Stimulated activated CD4-positive, alpha-beta T cell treated with anti-CD3 and anti-CD28 coated beads, Interleukin-12 subunit alpha, Interleukin-12 subunit beta, amount 100 ng/mL, for 48 hours (primary cell): Measurements from ENCODE around the gene TRIM41.
"Not testable (repeated sequence)": the region's sequence is repeated elsewhere in the genome, so short reads cannot be mapped to it uniquely, and the experiment has no call there.

Experiments
- DNase-seq, 3 donors: peaks; one replicate each; pipeline ENCODE4 v3.0.0-alpha.2; 2020; ENCODE audit warnings: low read depth in 2 of 3, low spot score in 1 of 3

The TRIM41 gene

DNA sequence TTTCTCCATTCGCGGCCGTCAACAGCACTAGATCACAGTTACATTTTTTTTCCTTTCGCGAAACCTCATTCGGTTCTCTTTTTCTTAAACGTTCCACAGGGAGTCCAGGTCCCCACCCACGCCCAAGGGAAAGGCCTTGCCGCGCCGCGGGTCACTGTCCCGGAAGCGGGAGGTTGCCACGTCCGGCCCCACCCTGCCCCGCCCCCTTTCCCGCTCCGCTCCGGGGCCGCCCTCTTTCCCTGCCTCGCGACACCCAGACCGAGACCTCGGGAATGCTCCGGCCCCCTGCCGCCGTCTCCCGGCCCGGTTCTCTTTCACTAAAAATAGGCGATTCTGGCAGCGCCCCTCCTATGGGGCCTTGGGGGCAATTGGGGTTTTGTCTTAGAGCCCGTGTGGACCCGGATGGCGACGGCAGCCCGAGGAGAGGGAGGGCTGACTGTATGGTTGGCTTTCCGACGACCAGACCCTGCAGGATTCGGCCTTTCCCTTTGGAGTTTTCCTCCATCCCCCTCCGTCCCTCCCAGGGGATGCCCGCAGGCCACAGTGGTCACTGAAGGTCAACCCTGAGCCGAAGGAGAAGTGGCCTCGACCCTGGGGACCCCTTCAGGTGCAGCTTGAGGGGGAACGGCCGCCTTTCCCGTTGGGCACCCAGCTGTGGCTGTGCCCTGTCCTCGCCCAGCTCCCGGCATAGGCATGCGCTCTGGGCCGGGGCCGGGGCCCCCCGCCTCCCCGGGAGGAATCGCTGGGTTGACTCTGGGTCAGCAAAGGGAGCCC lies 23.4 kb downstream of the TRIM41 start:
- DNase-seq, result peak; percentile 74 to 87 (median 76)

DNA sequence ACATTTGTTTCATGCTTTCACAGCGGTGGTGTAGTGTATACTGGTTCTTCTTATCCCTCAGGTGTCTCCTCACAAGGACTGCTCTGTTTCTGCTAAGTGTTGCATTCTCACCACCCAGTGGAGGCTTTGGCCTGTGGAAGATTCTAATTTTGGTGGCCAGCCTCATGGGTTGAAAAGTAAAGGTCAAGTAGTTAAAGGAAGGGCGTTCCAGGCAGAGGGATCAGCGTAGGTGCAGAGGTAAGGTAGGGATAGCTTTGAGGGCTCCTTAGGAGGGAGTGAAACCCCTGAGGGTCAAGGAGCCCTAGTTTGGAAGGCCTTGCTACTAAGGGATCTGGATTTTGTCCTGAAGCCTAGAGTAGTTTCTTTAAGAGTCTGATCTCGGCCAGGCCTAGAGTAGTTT lies 25.2 kb downstream of the TRIM41 start:
- no peak for DNase-seq

DNA sequence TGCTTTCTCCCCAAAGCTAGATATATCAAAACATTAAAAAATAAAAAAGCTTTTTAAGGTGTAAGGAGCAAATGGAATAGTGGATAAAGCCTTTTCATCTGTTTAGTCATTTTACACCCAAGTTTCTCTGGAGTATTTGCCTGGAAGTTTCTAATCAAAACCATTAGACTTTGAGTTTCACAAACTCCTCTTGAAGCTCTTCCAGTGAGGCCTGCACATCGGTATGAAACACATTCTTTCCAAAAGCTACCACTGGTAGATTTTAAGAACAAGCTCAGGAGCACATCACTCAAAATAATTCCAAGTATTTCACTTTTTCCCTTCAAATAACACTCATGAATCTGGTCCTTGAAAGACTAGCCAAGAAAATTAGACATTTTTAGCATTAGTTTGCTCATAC lies 32.2 kb downstream of the TRIM41 start:
- no peak for DNase-seq

DNA sequence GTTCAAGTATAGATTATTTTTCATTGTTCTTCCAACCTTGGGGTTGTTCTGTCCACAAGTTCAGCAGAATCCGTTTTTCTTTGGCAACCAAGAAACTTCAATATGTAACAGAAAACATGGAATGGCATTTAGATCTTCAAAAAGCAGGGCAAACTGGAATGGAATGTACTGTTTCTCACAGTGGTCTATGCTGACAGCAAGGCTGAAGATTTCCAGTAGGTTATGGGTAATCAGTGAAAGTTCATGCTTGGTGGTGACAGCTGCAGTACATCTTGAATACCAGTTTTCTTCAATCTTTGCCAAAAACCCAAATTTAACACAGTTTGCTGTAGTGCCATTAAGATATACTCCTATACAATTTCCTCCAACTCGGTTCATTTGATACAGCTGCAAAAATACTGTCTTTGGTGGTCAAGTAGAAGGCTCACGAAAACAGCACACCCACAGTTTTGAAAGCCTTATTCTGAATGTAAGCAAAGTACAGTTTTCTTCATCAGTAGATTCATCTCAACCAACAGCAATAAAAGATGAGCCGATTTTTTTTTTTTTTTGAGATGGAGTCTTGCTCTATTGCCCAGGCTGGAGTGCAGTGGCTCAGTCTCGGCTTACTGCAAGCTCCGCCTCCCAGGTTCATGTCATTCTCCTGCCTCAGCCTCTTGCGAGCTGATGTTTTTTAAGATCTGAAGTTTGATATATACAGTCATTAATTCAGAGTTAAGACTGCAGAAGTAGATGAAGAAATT lies 32.9 kb downstream of the TRIM41 start:
- no peak for DNase-seq

DNA sequence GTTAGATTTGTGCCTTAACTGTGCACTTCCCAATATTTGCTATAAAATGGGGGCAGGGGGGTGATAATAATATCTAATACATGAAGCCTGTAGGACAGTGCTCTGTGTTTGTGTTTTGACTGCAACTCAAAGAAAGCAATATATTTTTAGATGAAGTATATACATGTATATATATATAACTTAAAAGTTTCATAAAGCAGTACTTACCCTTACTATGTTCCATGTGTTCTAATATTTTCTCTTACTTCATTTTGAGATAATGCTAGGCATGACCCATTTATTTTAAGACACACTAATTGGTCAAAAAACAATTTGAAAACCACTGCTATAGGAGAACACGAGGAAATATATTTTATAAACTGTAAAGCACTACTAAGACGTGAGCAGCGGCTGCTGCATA lies 35.5 kb downstream of the TRIM41 start:
- no peak for DNase-seq

DNA sequence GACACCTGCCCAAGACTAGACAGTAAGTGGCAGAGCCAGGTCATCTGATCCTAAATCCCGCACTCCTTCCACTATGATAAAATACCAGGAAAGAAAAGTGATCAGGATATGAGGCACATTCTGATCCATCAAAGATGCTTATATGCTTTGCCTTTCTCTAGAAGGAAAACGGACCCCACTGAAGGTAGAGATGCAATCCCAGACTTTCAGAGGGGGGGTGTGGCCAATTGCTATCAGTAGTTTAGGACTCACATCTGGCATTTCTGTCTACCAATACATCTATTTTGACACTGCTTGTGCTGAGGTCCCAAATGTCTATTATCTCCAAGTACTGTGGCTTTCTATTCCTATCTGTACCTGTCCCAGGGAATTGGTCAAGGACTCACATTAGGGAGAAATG lies 36.2 kb downstream of the TRIM41 start:
- DNase-seq, result no peak

DNA sequence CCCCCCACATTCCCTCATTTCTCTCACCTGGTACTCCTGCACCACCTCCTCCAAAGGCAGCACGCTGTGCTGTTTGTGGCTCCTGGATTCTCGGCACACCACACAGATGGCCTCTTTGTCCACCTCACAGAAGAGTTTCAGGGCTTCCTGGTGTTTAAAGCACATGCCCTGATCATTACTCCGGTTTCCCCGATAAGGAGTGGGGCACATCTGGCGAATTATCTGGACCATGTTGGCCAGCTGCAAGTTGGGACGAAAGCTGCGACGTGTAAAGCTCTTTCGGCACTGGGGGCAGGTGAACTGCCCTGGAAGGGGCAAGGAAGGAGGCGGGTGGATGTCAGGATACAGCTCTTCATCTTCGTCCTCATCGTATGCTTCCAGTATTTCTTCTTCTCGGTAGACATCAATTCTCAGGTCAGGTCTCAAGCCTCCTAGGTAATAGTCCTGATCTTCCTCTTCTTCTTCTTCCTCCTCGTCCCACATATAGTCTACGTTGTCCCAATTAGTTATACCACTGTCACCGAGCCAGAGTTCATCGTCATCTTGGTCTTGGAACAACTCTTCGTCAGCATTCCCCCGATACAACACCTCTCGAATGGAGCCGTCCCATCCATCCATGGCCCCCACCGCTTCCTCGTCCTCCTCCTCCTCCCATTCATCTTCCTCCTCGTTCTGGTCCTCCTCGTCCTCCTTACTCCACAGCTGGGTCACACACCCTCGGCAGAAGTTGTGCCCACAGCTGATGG lies 37.1 kb downstream of the TRIM41 start:
- DNase-seq, result no peak

DNA sequence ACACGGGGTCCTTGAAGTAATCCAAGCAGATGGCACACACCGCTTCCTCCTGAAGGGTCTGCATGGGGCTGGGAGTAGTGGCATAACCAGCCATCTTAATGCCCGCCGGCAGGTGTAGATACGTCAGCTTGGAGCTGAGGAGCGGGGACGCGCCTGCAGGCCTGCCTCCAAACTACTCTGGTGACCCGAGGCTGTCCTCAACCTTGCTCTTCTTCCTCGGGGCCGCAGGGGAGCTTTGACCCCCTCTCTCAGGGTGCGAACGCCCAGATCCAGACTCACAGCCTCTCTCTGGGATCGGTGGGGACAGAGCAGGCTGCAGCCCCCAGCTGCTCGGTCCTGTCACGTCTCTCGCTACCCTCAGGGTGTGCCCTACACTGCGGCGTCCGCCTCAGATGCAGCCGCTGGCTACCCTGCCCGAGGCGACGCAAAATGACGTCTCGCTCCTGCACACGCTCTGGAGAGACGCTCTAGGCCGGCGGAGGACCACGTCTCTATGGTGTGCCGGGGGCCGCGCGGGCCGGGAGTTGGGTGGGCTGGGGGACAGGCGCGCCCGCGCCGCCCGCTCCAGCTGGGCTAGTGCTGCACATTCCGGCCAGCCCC lies 37.7 kb downstream of the TRIM41 start, which contains the start of gene TRIM52:
TSS of gene TRIM52 (minus strand) at position 424 of the 600 bp plus-strand sequence. CDS start at position 94, 330 bp downstream.
- peak; percentile 76 to 85 (median 85) for DNase-seq

DNA sequence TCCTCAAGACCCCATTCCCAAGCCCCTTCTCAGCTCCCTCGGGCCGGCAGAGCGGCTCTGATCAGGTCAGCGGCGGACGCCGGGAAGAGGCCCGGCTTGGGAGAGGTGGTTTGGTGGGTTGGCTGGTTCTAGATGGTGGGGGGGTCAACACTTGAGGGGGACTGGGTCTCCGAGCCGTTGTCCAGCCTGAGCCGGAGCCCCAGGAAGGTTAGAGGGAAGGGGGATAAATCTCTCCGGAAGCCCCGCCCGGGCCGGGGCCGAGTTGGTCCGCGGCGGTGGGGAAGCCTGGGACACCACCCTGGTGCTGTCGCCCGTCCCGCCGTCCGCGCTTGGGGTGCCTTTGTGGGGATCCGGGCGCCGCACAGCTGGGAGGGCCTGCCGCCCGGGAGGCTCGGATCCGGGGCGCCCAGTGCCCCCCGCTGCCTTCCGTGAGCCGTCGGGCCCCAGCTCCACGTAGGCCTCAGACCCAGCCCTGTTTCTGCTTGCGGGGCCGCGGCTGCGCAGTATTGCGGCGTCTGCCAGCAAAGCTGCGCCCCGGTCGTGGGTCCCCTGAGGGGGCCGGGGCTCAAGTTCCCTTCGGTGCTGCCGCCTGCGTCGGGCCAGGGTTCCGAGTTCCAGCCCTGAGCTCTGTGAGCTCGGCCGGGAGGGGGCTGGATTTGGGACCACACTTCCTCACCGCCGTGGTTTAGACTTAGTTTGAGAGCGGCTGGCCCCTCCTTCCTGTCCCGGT lies 38.4 kb downstream of the TRIM41 start:
- peak in 1 of 3 donors; percentile 44 for DNase-seq

DNA sequence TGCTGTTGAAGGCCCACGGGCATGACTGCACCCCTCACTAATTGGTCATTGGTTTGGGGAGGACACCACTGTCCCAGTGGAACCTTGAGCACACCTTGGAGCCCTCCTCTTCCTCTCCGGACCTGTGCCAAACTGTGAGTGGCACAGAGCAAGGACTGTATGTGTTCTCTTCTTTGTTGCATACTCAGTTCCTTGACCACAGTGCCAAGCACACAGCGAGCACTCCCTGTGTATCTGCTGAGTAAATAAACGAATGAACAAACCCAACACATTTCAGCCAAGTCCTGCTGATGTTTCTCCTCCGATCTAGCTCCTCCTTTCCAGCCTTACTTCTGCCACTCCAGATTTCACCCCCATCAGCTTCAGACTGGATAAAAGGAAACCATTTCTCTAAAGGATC lies 40.6 kb downstream of the TRIM41 start:
- DNase-seq, result no peak

DNA sequence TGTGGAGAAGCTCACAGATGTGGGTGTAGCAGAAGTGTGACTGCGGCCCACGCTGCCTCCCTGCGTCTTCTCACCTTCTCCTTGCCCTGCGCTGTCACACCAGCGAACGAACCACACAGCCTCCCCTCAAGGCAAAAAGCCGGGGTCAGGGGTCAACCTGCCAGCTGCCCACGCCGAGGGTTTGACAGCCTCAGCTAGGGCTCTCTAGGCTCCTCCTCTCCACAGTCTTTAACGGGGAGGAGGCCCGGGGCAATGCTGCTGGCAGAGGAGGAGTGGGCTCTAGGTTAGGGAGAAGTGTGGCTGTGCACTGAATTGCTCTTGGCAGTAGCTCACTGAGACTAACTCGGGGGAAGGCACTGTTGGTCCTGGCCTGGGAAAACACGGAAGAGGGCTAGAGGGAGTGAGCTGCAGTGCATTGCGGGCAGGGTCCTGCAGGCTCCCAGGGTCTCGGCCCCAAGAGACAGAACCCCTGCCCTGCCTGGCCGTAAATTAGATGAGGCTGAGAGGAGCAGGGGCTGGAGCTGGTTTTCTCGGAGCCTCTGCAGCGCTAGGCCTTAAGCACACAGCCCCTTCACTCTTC lies 42.1 kb downstream of the TRIM41 start:
- DNase-seq, result no peak

DNA sequence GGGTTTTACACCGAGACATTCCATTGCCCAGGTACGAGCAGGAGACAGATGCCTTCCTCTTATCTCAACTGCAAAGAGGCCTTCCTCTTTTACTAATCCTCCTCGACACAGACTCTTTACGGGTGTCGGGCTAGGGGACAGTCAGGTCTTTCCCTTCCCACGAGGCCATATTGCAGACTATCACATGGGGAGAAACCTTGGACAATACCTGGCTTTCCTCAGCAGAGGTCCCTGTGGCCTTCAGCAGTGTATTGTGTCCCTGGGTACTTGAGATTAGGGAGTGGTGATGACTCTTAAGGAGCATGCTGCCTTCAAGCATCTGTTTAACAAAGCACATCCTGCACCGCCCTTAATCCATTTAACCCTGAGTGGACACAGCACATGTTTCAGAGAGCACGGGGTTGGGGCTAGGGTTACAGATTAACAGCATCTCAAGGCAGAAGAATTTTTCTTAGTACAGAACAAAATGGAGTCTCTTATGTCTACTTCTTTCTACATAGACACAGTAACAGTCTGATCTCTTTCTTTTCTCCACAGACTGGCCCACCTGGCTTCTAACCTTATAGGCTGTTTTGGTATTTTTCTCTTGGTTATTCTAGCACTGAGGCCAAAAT lies 44.3 kb downstream of the TRIM41 start:
- DNase-seq, result not testable (repeated sequence)

DNA sequence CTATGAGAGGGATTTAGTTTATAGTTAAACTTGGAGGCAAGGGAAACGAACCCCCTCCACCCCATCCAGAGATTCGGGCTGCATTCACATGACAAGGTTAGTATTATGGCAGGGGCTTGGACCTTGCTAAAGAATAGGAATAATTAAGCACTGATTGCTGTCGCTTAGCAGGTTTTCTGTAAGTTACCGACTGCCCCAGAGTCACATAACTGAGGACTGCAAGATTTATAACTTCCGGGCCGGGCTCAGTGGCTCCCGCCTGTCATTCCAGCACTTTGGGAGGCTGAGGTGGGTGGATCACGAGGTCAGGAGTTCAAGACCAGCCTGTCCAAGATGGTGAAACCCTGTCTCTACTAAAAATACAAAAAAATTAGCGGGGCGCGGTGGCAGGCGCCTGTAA lies 44.8 kb downstream of the TRIM41 start:
- not testable (repeated sequence) for DNase-seq

DNA sequence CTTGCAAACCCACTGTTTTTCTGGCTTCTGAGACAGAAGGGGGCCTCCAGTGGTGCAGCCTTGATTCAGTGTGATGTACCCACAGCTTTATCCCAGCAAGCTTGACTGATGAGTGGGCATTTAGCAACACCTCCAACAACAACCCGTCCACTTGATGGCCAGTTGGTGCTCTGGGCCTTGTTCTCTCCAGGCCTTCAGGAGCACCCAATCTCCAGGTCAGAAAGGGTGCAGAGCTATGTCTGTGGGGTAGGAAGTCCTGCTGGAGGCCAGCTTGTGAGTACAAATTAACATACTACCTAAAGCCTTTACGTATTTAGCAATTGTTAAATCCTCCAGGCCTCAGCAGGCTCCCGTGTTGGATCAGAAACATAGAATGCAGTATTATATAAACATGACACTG lies 48.0 kb downstream of the TRIM41 start:
- DNase-seq, result no peak

DNA sequence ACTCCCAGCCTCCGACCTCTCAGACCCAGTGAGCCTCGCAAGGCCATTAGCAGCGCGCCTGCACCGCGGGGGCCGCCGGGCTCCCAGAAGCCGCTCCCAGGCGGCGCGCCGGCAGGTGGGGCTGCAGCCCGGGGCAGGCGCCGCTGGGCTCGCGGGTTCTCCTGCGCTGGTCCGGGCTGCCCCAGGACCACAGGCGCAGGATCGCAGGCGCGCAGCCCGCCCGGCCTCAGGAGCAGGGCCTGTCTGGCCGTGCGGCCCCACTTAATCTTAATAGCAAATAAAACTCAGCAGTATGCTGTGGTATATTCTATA lies 50.3 kb downstream of the TRIM41 start:
- DNase-seq, result not testable (repeated sequence)

DNA sequence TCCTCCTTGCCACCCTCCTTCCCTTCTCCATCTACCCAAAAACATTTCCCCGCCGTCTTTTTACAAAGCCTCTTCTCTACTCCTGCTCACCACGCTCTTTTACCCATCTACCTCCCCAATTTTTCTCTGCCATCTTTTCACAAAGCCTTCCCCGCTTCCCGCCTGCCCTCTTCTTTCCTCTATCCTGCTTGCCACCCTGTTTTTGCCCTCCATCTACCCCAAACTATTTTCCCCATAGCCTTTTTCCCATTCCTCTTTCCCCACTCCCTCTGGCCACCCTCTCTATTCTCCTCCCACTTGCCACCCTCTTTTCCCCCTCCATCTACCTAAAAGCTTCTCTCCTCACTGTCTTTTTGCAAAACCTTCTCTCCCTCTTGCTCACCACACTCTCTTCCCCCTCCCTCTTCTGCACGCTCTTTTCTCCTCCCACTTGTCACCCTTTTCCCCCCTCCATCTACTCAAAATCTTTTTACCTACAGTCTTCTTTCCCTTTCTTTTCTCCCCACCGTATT lies 57.2 kb downstream of the TRIM41 start:
- DNase-seq, result no peak

DNA sequence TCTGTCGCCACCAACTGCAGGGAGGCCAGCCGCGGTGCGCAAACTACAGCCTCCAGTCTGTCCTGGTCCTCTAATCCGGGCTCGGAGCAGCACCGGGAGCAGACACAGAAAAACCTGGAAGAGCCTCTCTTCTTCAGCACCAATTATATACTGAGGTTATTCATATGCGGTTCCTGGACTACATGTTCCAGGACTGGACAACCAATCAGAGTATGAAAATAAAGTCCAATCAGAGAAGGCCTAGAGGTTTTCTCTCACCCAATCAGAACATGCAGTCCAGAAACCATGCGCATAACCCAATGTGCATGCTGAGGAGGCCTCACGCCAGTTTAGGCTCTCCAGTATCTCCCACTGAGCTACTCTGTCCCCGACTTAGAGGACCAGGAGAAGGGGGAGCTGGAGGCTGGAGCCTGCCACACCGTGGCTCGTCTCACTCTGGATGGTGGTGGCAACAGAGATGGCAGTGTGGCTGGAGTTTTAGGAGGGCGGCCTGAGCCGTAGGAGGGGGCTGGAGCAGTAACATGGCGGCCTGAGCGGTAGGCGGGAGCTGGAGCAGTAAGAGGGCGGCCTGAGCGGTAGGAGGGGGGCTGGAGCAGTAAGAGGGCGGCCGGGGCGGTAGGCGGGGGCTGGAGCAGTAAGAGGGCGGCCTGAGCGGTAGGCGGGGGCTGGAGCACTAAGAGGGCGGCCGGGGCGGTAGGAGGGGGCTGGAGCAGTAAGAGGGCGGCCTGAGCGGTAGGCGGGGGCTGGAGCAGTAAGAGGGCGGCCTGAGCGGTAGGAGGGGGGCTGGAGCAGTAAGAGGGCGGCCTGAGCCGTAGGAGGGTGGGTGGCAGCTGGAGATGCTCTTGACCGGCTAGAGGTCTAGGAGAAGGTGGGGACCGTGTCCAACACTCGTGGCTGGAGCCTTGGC lies 58.2 kb downstream of the TRIM41 start:
- DNase-seq, result no peak

DNA sequence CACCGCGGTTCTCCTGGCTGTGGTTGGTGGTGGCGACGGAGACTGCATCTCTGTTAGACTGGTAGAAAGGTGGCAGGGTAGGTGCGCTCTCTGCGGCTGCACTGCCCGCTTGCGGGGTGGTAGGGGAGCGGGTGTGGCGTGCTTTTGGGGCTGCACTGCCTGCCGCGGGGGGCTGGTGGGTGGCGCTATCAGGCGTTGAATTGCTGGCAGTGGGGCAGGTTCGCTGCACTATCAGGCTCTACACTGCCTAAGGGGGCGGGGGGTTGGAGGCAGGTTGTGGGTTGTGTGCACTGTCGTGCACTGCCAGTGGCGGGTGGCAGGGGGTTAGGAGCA lies 58.9 kb downstream of the TRIM41 start:
- DNase-seq, result no peak

DNA sequence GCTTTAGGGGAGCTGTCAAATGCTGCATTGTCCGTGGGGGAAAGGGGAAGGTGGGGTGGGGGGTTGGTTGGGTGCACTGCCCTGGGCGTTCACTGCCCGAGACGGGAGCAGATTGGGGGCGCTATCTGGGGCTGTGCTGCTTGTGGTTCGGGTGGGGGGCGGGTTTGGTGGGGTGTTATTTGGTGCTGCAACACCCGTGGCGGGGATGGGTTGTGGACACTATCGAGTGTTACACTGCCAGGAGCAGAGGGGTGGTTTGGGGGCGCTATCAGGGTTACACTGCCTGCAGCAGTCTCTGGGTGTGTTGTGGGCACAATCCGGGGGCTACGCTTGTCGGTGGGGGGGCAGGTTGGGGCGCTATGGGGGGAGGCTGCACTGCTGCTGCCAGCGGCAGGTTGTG lies 59.3 kb downstream of the TRIM41 start:
- not testable (repeated sequence) for DNase-seq
